ENCODE data around the gene HERPUD2.

GRCh38 chr7:35613150-35613549 is 81.8 kb downstream of the HERPUD2 start:
- TF ChIP-seq MEF2A (IDR thresholded peaks at IDR 0.05; ENCODE audit: borderline replicate concordance, low read depth) (no peak), SMC3 (IDR thresholded peaks at IDR 0.05; ENCODE audit: low read depth, low read length) (no peak), CTCF (IDR thresholded peaks at IDR 0.05) (no peak), RAD21 (IDR thresholded peaks at IDR 0.05; ENCODE audit: low read length) (no peak), CHD2 (IDR thresholded peaks at IDR 0.05; ENCODE audit: low read length, partially characterized antibody) (no peak), TAF1 (IDR thresholded peaks at IDR 0.05; ENCODE audit: borderline replicate concordance, low read depth, low read length) (no peak), EZH2phosphoT487 (IDR thresholded peaks at IDR 0.05; ENCODE audit: borderline replicate concordance, low read depth) (no peak), PBX3 (IDR thresholded peaks at IDR 0.05) (no peak), EP300 (IDR thresholded peaks at IDR 0.05; ENCODE audit: borderline replicate concordance in 1 of 2, low read depth in 1 of 2, low read length in 1 of 2) (no peak), MAX (IDR thresholded peaks at IDR 0.05; ENCODE audit: low read depth) (no peak), POLR2AphosphoS5 (IDR thresholded peaks at IDR 0.05; ENCODE audit: low read depth, low read length) (no peak)
